Measurements from ENCODE around the gene ATG7. TPM values are rescaled to one million over a fixed set of nuclear protein-coding genes. Genes with fewer than 3 reads are reported as not detected.

The ATG7 gene
- total and polyA plus RNA-seq, 12 donors = 9.1 to 118 (median 40.0) TPM

DNA sequence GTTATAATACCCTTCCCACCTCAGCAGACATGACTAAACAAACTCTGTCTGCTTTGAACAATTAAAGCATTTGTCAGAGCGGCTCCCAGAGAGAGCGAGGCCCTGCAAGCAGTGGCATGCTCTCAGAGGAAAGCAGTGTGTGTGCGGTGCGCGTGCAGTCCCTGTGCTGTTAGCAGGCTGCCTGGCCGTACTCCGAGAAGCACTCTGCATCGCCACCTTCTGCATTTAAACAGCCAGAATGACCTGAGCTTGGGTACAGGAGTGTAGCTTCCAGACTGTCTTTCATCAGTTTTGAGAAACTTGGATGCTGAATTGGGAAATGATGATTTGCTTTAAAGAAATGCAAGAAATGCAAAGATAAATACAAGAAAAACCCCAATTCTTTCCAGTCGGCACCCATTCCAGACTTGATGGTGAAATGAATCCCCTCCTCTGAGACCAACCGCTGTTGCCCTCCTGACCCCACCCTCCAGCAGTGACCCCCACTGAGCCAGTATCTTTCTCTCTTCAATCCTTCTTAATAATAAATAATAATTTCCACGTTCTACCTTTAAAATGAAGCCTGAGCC lies 258.0 kb downstream of the ATG7 start:
- no peak for DNase-seq
- Histone ChIP-seq H3K27ac (no peak overlapping the region), H3K4me3 (no peak overlapping the region), H3K9me3 (replicated peaks in 1 of 3) (no peaks in the 10 kb centered on the region), H3K36me3 (replicated peaks in 1 of 2) (no peaks in the 10 kb centered on the region), H3K27me3 (no peaks in the 10 kb centered on the region), H3K4me1 (replicated peaks in 1 of 2) (no peaks in the 10 kb centered on the region)
- TF ChIP-seq, protein P1, sequence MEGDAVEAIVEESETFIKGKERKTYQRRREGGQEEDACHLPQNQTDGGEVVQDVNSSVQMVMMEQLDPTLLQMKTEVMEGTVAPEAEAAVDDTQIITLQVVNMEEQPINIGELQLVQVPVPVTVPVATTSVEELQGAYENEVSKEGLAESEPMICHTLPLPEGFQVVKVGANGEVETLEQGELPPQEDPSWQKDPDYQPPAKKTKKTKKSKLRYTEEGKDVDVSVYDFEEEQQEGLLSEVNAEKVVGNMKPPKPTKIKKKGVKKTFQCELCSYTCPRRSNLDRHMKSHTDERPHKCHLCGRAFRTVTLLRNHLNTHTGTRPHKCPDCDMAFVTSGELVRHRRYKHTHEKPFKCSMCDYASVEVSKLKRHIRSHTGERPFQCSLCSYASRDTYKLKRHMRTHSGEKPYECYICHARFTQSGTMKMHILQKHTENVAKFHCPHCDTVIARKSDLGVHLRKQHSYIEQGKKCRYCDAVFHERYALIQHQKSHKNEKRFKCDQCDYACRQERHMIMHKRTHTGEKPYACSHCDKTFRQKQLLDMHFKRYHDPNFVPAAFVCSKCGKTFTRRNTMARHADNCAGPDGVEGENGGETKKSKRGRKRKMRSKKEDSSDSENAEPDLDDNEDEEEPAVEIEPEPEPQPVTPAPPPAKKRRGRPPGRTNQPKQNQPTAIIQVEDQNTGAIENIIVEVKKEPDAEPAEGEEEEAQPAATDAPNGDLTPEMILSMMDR (IDR thresholded peaks at IDR 0.05) = no peak
- no peak for TF ChIP-seq POLR2A (IDR thresholded peaks at IDR 0.05)
- intact Hi-C loops (cut with DNase I) = no loop called here
- 61 to 78% (median 77%) methylated on average over 9 to 11 of the region's 11 CpGs for WGBS, 4 donors

DNA sequence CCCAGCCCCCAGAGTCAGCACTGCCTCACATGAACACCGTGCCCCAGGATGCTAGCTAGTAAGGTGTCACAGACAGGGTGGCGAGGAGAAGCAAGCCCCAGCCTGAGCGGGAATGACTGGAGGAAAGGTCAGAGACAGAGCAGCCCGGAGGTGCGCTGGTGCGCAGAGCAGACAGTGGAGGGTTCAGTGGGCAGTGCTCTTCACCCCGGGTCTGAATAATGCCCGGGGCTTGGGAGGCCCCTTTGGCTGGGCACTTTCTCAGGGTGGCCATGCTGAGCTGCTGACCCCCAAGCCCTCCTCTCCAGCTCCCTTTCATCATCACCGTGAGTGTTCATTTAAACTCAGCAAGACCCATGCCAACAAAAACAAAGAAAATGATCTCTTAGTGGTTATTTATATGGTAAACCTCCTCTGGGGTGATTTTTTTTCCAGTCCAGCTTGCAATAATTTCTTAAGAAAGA lies 260.8 kb downstream of the ATG7 start:
- DNase-seq = no peak
- Histone ChIP-seq H3K27me3 (no peaks in the 10 kb centered on the region), H3K27ac (peak overlapping the region in 1 of 5 donors; percentile 27), H3K4me1 (replicated peaks in 1 of 2) (no peaks in the 10 kb centered on the region), H3K4me3 (no peak overlapping the region), H3K9me3 (replicated peaks in 1 of 3) (no peaks in the 10 kb centered on the region), H3K36me3 (replicated peaks in 1 of 2) (no peaks in the 10 kb centered on the region)
- TF ChIP-seq, protein P1 (IDR thresholded peaks at IDR 0.05) = no peak
- no peak for TF ChIP-seq POLR2A (IDR thresholded peaks at IDR 0.05)
- intact Hi-C loops (cut with DNase I) = no loop called here
- WGBS, 4 donors = 75 to 88% (median 85%) methylated on average over 9 of the region's 9 CpGs

DNA sequence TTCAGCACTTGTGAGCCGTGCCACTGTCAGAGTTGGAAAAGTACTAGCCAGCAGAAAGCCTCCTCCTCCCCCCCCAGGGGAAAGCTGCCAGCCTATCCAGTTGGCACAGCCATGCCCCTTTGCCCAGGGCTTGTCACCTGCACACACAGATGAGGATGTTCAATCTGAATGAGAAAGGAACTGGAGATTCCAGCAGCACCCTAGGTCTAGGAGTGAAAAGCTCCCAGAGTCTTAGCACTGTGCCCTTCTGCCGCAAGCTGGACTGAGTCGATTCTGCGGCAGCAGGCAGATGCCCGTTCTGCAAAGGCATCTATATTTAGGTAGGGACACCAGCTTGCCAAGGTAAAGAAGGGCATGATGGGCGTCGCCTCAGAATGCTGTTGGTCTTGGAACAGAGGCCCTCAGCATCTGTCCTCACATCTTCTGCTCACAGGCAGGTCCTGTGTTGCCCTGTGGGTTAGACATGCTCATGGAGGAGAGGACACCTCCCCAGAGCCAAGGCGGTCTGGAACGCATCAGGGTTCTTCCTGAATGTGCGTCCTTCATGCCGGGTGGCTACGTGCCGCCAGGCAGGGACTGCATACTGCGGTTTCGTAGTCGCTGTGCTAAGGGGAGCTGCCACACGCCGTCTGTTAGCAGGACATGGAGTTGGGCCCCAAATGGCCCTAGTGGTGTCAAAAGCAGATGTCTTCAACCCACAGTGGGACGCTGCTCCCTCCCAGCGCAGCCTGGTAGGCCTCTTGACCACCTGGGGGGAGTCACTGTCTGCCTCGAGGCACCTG lies 262.0 kb downstream of the ATG7 start:
- TF ChIP-seq POLR2A (IDR thresholded peaks at IDR 0.05) = no peak
- TF ChIP-seq, protein P1 (IDR thresholded peaks at IDR 0.05) = no peak
- no peak overlapping the region for H3K27ac ChIP-seq
- WGBS, 4 donors = 92 to 96% (median 95%) methylated on average over 18 to 21 of the region's 21 CpGs
- H3K27me3 ChIP-seq = no peaks in the 10 kb centered on the region
- no peaks in the 10 kb centered on the region for H3K4me1 ChIP-seq (replicated peaks in 1 of 2)
- intact Hi-C loops (cut with DNase I) = no loop called here
- no peaks in the 10 kb centered on the region for H3K9me3 ChIP-seq (replicated peaks in 1 of 3)
- H3K36me3 ChIP-seq (replicated peaks in 1 of 2) = no peaks in the 10 kb centered on the region
- peak in 4 of 7 donors; percentile 33 to 75 (median 60) for DNase-seq
- no peak overlapping the region for H3K4me3 ChIP-seq

DNA sequence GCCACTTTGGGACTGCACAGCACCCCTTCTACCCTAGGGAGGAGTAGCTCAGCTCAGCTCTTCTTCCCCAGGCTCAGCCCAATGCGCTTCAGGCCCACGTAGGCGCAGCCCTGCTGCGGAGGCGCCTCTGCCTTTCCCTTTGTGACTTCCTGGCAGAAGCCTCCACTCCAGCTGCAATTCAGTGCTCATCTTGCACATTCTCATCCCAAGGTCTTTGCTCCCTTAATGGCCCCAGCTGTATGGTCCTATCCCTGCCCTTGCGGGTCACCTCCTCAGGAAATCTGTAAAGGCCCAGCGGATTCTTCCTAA lies 262.6 kb downstream of the ATG7 start:
- no peaks in the 10 kb centered on the region for H3K27me3 ChIP-seq
- DNase-seq = no peak
- intact Hi-C loops (cut with DNase I) = no loop called here

More for the DNA sequence above, 262.6 kb downstream of the ATG7 start:
- WGBS, 4 donors = 94 to 98% (median 98%) methylated on average over 6 to 7 of the region's 7 CpGs
- H3K9me3 ChIP-seq (replicated peaks in 1 of 3) = no peaks in the 10 kb centered on the region
- H3K4me1 ChIP-seq (replicated peaks in 1 of 2) = no peaks in the 10 kb centered on the region
- H3K36me3 ChIP-seq (replicated peaks in 1 of 2) = no peaks in the 10 kb centered on the region
- H3K4me3 ChIP-seq = no peak overlapping the region
- no peak overlapping the region for H3K27ac ChIP-seq
- no peak for TF ChIP-seq POLR2A (IDR thresholded peaks at IDR 0.05)
- TF ChIP-seq, protein P1 (IDR thresholded peaks at IDR 0.05) = no peak
